ENCODE measurements around the gene LRRC3.

LRRC3 gene

DNA sequence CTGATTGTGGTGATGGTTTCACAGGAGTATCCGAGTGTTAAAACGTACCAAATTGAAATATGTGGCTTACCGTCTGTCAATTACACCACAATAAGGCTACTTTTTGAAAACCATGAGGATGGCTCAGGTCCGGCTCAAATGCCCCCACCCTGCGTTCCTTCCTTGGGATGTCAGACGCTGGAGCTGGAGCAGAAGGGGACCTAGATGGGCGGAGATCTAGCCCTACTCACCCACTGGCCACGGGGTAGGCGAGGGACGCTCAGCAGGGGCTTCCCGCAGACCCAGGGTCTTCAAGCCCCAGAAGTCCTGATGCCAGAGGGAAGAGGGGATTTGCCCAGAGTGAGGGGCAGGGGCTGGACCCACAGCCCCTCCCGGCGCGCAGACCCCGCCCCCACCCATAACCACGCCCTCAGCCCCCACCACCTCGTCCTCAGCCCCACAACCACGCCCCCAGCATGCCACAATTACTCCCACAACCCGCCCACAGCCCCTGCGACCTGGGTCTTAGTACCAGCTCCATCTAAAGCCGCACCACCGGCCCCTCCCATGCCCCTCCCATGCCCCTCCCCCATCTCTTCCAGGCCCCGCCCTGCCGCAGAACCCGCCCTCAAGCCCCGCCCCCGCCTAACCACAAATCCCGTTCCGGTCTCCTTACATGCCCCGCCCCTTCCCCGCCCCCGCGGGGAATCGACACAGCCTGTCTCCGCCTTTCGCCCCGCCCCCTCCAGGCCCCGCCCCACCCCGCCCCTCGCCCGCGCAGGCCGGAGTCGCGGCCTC is at the start of gene LRRC3 (continued):
- TF ChIP-seq ZBTB7A (tag by site-specific recombination; IDR thresholded peaks at IDR 0.05; ENCODE audit: low read depth) (peak; percentile 37; the same call in 1 of the 2 replicates), FEZF1 (tag by site-specific recombination; IDR thresholded peaks at IDR 0.05) (no peak), ZSCAN30 (tag by site-specific recombination; IDR thresholded peaks at IDR 0.05) (no peak), KLF7 (tag by site-specific recombination; IDR thresholded peaks at IDR 0.05; ENCODE audit: borderline replicate concordance) (no peak), SCRT2 (tag by site-specific recombination; IDR thresholded peaks at IDR 0.05) (no peak), ZBTB20 (tag by site-specific recombination; IDR thresholded peaks at IDR 0.05) (no peak), ZFP37 (tag by site-specific recombination; IDR thresholded peaks at IDR 0.05) (no peak), TCF7L2 (IDR thresholded peaks at IDR 0.05; ENCODE audit: borderline replicate concordance, low read depth, low read length) (no peak), PRDM10 (tag by site-specific recombination; IDR thresholded peaks at IDR 0.05) (peak; percentile 40), ZNF777 (tag by site-specific recombination; IDR thresholded peaks at IDR 0.05; ENCODE audit: borderline replicate concordance) (no peak), ZBTB11 (tag by site-specific recombination; conservative IDR thresholded peaks at IDR 0.05; ENCODE audit: low read depth) (no peak), ZSCAN23 (tag by site-specific recombination; IDR thresholded peaks at IDR 0.05) (no peak), HOXD13 (CRISPR knock-in tag; IDR thresholded peaks at IDR 0.05; ENCODE audit: borderline replicate concordance) (no peak), ZNF830 (tag by site-specific recombination; IDR thresholded peaks at IDR 0.05; ENCODE audit: low read depth) (no peak), ZNF133 (tag by site-specific recombination; IDR thresholded peaks at IDR 0.05) (no peak), ZNF473 (tag by site-specific recombination; IDR thresholded peaks at IDR 0.05) (no peak), ZNF580 (tag by site-specific recombination; IDR thresholded peaks at IDR 0.05) (no peak), ZNF600 (tag by site-specific recombination; IDR thresholded peaks at IDR 0.05) (no peak), ZNF548 (tag by site-specific recombination; IDR thresholded peaks at IDR 0.05) (no peak)
- TF ChIP-seq, protein P1, sequence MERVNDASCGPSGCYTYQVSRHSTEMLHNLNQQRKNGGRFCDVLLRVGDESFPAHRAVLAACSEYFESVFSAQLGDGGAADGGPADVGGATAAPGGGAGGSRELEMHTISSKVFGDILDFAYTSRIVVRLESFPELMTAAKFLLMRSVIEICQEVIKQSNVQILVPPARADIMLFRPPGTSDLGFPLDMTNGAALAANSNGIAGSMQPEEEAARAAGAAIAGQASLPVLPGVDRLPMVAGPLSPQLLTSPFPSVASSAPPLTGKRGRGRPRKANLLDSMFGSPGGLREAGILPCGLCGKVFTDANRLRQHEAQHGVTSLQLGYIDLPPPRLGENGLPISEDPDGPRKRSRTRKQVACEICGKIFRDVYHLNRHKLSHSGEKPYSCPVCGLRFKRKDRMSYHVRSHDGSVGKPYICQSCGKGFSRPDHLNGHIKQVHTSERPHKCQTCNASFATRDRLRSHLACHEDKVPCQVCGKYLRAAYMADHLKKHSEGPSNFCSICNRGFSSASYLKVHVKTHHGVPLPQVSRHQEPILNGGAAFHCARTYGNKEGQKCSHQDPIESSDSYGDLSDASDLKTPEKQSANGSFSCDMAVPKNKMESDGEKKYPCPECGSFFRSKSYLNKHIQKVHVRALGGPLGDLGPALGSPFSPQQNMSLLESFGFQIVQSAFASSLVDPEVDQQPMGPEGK (tag by site-specific recombination; IDR thresholded peaks at IDR 0.05): peak; percentile 87
- TF ChIP-seq, protein P2, sequence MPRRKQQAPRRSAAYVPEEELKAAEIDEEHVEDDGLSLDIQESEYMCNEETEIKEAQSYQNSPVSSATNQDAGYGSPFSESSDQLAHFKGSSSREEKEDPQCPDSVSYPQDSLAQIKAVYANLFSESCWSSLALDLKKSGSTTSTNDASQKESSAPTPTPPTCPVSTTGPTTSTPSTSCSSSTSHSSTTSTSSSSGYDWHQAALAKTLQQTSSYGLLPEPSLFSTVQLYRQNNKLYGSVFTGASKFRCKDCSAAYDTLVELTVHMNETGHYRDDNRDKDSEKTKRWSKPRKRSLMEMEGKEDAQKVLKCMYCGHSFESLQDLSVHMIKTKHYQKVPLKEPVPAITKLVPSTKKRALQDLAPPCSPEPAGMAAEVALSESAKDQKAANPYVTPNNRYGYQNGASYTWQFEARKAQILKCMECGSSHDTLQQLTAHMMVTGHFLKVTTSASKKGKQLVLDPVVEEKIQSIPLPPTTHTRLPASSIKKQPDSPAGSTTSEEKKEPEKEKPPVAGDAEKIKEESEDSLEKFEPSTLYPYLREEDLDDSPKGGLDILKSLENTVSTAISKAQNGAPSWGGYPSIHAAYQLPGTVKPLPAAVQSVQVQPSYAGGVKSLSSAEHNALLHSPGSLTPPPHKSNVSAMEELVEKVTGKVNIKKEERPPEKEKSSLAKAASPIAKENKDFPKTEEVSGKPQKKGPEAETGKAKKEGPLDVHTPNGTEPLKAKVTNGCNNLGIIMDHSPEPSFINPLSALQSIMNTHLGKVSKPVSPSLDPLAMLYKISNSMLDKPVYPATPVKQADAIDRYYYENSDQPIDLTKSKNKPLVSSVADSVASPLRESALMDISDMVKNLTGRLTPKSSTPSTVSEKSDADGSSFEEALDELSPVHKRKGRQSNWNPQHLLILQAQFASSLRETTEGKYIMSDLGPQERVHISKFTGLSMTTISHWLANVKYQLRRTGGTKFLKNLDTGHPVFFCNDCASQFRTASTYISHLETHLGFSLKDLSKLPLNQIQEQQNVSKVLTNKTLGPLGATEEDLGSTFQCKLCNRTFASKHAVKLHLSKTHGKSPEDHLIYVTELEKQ (tag by site-specific recombination; IDR thresholded peaks at IDR 0.05; ENCODE audit: borderline replicate concordance): no peak
- TF ChIP-seq, protein P3, sequence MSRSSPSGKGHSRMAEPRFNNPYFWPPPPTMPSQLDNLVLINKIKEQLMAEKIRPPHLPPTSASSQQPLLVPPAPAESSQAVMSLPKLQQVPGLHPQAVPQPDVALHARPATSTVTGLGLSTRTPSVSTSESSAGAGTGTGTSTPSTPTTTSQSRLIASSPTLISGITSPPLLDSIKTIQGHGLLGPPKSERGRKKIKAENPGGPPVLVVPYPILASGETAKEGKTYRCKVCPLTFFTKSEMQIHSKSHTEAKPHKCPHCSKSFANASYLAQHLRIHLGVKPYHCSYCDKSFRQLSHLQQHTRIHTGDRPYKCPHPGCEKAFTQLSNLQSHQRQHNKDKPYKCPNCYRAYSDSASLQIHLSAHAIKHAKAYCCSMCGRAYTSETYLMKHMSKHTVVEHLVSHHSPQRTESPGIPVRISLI (tag by site-specific recombination; IDR thresholded peaks at IDR 0.05): no peak
- TF ChIP-seq, protein P4, sequence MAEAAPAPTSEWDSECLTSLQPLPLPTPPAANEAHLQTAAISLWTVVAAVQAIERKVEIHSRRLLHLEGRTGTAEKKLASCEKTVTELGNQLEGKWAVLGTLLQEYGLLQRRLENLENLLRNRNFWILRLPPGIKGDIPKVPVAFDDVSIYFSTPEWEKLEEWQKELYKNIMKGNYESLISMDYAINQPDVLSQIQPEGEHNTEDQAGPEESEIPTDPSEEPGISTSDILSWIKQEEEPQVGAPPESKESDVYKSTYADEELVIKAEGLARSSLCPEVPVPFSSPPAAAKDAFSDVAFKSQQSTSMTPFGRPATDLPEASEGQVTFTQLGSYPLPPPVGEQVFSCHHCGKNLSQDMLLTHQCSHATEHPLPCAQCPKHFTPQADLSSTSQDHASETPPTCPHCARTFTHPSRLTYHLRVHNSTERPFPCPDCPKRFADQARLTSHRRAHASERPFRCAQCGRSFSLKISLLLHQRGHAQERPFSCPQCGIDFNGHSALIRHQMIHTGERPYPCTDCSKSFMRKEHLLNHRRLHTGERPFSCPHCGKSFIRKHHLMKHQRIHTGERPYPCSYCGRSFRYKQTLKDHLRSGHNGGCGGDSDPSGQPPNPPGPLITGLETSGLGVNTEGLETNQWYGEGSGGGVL (tag by site-specific recombination; IDR thresholded peaks at IDR 0.05): no peak

All from HEK293 (cell line).